ENCODE measurements around the gene MADD.

MADD gene

DNA sequence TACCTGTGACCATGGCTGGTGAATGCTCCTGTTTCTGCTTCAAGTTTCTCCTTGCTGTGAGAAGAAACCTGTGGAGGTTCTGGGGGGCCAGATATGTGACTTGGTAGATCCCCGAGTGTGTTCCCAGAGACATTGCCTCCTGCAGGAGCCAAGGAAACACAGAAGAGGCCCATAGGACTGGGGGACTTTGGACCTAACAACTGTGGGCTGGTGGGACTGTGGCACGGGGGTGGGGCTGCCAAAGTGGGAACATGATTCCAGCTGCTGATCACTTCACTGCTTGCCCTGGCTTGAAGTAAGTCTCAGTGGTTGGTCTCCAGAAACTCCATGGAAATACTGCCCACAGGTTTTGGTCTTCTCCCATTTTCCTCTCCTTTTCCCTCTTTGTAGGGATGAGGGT is 16.3 kb upstream of the MADD start:
- no peak for DNase-seq

DNA sequence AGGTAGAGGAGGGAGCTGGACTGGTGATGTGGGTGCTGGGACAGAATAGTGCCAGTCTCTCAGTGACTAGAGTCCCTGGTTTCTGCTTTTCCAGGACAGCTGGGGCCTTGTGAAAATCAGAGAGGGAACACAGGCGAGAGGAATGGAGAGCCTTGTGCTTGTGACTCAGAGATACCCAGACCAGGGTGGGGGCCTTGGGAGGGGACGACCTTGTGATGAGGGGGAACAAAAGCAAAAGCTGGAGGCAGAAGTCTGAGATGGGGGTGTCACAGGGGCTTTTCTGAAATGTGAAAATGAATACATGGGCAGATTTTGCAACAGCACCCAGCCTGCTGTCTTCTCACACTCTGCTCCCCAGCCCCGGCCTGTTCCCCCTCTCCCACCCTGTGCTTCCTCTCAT is 15.5 kb upstream of the MADD start:
- DNase-seq = no peak

DNA sequence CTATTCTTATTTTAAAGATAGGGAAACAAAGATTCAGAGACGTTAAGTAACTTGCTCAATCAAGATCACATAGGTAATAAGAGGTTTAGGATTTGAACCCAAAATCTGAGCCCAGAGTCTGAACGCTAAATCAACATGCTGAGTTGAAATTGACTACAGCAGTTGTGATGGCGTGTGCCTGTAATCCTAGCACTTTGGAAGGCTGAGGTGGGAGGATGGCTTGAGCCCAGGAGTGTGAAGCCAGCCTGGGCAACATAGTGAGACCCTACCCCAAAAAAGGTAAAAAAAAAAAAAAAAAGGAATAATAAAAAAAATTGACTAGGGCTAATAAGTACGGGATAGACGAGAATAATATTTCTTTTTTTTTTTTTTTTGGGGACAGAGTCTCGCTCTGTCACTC is 13.6 kb upstream of the MADD start:
- DNase-seq = no peak

DNA sequence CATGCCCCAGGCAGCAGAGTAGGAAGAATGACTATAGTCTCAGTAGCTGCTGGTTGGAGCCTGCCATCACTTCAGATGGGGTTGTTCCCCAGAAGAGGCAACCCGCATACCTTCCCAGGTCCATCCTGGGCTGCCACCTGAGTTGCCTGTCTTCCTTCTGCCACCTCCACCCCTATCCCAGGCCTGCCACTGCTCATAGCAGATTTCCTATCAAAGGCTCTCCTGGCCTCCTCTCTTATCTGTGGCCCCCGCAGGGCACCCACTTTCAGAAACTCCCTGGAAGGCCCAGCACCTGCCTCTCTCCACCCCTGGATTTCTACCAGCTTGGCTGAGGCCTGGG is 12.8 kb upstream of the MADD start:
- DNase-seq = no peak

DNA sequence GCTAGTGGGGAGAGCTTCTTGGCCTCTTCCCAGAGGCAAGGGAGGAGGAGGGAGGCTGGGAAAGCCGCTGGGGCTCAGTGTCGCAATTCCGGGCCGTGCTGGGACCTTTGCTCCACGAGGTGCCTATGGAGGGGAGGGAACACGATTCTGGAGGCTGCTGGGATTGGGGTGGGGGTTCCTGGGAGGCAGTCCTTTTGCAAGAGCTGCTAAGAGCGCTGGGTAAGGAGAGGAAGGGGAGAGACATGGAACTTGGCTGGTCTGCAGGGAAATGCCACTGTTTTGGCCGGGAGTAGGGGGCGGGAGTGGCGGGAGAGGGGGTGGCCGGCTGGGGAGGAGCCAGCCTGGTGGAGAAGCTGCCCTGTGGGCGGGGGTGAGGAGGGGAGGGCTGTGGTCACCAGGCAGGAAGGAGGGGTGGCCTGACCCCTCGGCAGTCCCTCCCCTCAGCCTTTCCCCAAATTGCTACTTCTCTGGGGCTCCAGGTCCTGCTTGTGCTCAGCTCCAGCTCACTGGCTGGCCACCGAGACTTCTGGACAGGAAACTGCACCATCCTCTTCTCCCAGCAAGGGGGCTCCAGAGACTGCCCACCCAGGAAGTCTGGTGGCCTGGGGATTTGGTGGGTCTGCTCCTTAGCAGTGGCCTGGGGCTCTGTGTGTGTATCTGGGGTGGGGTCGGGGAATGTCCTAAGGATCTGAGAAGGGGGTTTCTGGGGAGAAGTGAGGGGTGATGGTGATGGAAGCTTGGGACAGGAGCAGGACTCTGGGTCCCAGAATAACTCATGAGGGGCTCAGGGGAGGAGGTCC is 12.2 kb upstream of the MADD start, which contains the start of gene NR1H3:
Gene NR1H3, plus strand, starts transcription at position 480 of the 800 bp plus-strand sequence. CDS start 1,221 bp downstream, outside the sequence.
- DNase-seq = no peak

DNA sequence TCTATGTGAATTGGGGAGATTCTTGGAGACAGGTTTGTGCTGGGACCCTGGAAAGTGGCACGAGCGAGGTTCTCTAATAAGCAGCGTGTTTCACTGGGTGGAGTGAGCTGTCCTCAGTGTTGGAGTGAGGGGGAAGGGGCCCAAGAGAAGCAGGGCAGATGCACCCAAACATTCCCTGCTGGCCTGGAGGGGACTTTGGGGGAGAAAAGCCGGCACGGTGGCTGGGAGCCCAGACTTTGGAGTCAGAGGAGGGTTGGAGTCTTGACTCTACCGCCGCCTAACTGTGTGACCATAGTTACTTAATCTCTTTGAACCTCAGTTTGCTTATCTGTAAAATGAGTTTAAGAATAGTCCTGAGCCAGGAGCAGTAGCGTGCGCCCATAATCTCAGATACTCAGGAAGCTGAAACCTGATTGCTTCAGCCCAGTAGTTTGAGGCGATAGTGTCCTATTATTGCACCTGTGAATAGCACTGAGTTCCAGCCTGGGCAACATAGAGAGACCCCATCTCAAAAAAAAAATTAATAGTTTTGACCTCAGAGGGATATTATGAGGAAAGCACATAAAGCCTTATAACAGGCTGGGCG is 11.5 kb upstream of the MADD start:
- no peak for DNase-seq

DNA sequence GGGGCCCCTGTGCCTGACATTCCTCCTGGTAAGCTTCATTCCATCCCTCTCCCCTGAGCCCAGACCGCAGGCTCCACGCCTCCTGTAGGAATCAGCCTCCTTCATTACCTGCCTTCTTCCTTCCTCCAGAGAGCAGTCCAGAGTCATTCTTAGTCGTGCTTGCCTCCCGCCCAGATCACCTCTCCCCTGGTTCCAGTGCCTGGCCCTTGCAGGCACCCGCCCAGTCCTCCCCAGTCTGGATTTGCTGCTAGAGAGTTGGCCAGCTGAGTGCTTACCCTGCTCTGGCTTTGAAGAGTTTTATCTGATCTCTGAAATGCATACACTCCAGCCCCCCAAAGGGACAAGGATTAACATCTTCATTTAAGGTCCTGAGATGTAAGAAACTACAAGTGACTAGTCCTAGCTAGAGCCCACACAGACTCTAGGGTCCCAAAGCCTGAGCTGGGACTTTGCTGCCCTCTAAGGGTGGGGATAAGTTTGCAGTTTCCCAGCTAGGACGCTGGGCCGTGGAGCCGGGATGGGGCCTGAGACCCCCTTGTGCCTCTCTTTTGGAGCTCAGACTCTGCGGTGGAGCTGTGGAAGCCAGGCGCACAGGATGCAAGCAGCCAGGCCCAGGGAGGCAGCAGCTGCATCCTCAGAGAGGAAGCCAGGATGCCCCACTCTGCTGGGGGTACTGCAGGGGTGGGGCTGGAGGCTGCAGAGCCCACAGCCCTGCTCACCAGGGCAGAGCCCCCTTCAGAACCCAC is 10.5 kb upstream of the MADD start:
- peak; percentile 29 for DNase-seq

DNA sequence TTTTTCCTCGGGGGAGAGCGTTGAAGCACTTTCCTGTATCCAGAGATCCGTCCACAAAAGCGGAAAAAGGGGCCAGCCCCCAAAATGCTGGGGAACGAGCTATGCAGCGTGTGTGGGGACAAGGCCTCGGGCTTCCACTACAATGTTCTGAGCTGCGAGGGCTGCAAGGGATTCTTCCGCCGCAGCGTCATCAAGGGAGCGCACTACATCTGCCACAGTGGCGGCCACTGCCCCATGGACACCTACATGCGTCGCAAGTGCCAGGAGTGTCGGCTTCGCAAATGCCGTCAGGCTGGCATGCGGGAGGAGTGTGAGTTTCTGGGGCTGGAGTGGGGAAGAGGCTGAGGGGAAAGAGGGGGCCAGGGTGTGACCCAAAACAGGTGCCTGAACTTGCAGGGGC is 9.6 kb upstream of the MADD start:
- DNase-seq = no peak

DNA sequence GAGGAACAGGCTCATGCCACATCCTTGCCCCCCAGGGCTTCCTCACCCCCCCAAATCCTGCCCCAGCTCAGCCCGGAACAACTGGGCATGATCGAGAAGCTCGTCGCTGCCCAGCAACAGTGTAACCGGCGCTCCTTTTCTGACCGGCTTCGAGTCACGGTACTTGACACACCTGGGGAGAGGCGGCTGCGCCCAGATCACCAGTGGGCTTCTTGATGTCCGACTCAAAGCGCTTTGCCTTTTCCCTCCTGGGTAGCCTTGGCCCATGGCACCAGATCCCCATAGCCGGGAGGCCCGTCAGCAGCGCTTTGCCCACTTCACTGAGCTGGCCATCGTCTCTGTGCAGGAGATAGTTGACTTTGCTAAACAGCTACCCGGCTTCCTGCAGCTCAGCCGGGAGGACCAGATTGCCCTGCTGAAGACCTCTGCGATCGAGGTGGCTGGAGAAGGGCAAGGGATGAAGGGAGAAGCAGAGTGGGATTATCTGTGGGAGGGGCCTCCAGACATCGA is 8.6 kb upstream of the MADD start:
- DNase-seq = no peak

DNA sequence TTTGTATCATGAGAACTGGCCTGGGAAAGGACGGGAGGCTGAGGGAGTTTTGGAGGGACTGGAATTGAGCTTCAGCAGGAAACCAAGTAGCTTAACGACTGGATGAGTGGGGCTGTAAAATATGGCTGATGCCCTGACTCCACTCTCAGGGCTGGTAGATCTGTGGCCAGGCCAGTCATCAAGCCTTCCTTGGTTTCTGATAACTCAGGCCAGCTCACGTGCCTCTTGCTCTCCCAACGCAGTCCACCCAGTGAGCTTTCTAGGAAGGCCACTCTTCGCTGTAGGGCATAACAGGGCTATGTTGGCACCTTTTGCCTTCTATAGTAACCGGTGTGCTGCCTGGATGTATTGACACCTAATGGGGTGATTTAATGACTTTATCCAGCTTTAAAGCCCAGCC is 5.8 kb upstream of the MADD start:
- DNase-seq = no peak

DNA sequence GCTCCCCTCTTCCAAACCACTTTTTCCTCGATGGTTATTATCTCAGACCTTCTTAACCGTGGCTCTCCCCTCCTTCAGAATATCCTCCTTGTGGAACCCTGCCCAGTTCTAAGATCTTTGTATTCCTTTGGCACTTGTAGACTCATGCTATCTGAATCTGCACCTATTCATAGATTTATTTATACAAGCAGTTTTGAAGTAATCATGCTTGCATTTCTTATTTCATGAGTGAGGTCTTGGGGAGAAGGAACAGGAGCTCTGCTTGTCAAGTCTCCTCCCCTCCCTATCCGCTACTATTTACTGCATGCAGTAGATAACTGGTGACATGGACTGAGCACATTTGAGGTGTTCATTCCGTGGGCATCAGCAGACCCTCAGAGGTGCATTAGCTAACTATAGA is 5.4 kb upstream of the MADD start:
- DNase-seq = no peak

DNA sequence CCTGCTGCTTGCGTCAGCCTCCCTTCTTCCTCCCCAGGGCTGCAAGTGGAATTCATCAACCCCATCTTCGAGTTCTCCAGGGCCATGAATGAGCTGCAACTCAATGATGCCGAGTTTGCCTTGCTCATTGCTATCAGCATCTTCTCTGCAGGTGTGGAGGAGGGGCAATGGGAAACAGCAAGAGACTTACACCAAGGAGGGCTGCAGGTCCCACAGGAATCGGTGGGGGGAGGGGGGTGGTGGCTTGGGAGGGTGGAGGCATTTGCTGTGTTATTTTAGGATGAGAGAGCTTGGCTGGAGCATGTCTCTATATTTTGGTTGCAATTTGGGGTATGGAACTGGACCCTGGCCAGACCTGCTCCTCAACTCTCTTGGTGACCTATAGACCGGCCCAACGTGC is 2.1 kb upstream of the MADD start:
- DNase-seq = no peak

DNA sequence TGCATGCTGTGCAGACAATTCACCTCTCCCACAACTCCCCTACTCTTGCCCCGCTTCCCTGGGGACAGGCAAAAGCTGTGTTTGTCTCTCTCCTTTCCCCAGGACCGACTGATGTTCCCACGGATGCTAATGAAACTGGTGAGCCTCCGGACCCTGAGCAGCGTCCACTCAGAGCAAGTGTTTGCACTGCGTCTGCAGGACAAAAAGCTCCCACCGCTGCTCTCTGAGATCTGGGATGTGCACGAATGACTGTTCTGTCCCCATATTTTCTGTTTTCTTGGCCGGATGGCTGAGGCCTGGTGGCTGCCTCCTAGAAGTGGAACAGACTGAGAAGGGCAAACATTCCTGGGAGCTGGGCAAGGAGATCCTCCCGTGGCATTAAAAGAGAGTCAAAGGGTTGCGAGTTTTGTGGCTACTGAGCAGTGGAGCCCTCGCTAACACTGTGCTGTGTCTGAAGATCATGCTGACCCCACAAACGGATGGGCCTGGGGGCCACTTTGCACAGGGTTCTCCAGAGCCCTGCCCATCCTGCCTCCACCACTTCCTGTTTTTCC is 1.4 kb upstream of the MADD start:
- DNase-seq = no peak

DNA sequence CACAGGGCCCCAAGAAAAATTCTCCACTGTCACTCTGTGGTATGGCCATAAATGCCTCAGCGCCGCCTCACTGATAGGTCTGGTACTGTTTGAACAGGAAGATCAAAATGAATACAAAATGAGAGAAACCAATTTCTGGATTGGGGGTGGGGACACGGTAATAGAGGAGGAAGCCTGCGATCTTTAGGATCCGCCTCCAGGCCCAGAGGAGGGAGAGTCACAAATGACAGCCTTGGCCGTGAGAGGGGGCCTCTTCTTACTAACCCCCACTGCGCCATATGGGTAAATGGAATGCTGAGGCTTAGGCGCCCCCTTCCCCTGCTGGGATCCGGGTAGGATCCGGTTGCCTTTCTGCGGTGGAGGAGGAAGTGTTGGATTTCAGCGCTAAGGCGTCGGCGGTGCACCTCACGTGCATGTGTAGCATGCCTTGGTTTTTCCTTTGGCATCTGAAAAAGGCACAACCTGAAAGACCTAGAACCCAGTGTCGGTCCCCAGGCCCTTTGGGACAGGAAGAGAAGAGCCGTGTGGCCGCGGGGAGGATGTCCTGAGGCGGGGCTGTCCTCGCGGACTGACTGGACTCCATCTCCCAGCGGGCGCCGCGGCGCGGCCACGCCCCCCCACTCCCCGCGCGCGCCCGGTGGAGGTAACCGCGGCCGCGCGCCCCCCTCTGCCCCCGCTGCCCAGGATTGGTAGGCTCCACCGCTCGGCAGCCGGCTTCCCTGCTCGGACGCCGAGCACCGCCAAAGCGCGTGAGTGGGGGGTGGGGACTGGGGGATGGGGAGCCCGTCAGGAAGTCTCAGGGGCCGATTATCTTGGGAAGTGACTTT is 718 bp upstream of the MADD start:
- peak; percentile 86 for DNase-seq

DNA sequence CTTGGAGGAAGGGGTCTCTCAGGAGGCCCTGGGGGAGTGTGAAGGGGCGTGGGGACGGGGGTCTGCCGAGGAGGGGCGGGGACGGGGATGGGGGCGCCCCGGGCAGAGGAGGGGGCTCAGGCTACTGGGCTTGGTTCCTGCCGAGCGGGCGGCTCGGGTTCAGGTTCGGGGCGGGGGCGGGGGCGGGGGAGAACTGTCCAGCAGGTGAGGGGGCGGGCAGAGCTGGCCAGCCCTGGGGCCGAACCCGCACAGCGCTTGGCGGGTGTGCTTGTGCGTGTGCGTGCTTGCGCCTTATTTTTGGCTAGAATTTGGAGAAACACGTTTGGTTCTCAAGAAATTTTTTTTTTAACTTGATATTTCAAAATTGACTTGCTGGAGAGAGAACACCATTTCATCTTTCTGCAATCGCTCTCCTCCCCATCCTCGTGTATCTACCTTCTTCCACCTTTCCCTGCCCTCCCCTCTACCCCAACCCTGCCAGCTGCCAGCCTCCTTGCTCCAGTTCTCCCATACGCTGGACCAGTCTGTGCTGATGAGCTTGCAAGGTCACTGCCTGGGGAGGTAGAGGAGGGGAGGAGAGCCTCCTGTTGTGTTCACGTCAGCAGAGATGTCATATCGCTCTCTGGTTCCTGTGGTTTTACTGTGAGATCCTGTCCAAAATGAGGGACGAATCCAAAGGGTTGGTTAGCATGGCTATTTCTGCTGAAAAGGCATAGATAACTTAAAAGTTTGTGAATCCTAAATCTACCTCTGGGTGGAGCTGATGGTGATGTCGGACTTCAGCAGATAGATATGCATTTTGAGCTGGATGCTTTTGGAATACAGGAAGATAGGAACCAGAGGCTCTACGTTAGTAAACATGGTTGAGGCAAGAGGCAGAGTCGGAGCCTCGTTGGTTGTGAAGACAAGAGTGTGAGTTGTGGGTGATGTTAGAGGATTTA is 668 bp downstream of the MADD start:
- peak; percentile 37 for DNase-seq

DNA sequence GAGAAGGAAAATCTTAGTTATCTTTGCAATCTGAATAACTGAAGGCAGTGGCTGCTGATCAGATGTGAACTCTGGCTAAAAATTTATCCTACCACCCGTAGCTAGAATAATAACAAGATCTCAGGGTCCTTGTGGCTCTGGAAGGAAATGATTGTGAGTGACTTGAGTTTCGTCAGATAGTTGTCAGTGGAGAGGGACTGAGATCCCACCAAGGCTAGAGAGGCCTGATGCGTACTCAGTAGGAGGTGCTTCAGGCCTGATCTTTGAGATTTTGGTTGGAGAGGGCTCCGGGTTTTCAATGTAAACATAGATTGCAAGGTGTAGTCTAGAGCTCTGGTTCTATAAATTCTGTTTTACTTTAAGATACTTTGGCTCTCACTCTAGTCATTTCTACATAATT is 1.4 kb downstream of the MADD start:
- no peak for DNase-seq

DNA sequence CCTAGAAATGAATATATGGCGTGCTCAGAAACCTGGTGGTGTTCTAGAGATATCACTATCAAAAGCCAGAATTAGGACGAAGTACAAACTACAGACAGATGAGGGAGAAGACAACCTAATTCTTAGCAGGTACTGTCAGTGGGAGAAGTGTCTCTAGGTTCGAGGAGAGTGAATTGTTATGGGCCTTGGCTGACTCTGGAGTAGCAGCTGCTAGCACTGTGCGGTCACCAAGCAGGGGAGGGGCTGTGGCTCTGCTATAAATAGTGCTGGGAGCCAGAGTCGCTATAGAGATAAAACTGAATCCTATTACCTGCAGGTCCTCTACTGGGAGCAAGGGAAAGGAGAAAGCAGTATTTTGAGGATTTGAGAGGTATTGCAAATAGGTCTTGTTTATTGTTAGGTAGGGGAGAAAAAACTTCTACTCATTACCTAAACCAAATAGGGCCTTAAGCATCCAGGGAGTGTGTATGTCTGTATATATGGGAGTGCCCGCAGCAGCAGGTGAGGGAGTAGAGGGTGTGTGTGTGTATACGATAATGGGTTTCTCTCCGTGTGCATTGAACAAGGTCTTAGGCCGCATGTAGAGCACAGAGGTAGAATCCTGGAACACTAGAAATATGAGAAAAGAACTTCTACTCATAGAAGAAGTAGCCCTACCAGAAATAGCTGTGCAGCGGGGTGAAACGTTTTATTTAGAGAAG is 2.2 kb downstream of the MADD start:
- DNase-seq = no peak

DNA sequence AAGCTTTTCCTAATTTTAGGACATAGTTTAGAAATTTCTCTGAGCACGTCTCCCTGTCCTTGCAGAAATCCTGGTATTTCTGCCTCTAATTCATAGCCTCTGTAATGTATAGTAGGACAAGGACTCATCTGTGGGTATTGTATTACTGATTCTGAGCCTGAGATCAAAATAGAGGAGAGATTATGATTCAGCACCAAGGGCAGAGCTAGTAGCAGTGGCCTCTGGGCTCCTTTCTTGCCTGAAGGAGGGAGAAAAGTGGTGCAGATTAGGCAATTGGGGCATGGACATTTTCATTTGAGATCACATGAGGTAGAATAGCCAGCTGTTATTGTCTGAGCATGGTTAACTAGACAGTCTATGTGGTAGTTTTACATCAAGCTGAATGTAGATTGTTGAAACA is 2.8 kb downstream of the MADD start:
- no peak for DNase-seq

DNA sequence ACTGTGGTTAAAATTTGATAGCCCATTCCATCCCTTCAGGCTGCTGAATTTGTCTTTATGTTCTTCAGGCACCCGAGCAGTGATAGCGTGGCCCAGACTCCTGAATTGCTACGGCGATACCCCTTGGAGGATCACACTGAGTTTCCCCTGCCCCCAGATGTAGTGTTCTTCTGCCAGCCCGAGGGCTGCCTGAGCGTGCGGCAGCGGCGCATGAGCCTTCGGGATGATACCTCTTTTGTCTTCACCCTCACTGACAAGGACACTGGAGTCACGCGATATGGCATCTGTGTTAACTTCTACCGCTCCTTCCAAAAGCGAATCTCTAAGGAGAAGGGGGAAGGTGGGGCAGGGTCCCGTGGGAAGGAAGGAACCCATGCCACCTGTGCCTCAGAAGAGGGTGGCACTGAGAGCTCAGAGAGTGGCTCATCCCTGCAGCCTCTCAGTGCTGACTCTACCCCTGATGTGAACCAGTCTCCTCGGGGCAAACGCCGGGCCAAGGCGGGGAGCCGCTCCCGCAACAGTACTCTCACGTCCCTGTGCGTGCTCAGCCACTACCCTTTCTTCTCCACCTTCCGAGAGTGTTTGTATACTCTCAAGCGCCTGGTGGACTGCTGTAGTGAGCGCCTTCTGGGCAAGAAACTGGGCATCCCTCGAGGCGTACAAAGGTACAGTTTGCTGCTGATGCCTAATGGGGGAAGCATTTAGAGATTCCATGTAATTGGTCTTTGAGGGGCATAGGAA is 4.7 kb downstream of the MADD start:
- DNase-seq = no peak

DNA sequence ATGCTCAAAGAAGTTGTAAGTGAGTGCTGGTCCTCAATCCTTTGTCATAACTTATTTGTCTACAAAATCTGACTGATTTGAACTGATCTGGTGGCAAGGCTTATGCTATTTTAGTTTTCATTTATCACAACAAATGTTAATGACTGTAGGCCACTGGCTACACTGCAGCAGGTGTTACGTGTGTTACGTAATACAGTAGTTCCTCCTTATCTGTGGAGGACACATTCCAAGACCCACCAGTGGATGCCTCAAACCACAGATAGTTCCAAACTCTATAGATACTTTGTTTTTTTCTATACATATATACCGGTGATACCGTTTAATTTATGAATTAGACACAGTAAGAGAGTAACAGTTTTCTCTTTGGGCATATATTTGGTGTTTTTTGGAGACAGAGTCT is 7.0 kb downstream of the MADD start:
- DNase-seq = no peak
